ENCODE data around the gene NPEPL1.
"Not testable (repeated sequence)": the region's sequence is repeated elsewhere in the genome, so short reads cannot be mapped to it uniquely, and the experiment has no call there.

The NPEPL1 gene

GRCh38 chr20:58714923-58715351, 22.3 kb downstream of the NPEPL1 start:
- no peak for DNase-seq

GRCh38 chr20:58715391-58715800, 22.8 kb downstream of the NPEPL1 start:
- DNase-seq = no peak

GRCh38 chr20:58715801-58716475, 23.3 kb downstream of the NPEPL1 start:
- no peak for DNase-seq

- no peak for DNase-seq
These were observed 24.1 kb downstream of the NPEPL1 start for GRCh38 chr20:58716476-58717277.

GRCh38 chr20:58717278-58718091, 24.9 kb downstream of the NPEPL1 start:
- DNase-seq = no peak

- DNase-seq = no peak
These were observed 25.5 kb downstream of the NPEPL1 start for GRCh38 chr20:58718121-58718563.

GRCh38 chr20:58718729-58719128, 26.1 kb downstream of the NPEPL1 start:
- no peak for DNase-seq

GRCh38 chr20:58719258-58719657, 26.7 kb downstream of the NPEPL1 start:
- no peak for DNase-seq

GRCh38 chr20:58719971-58720371, 27.4 kb downstream of the NPEPL1 start:
- no peak for DNase-seq

GRCh38 chr20:58720890-58721289, 28.3 kb downstream of the NPEPL1 start:
- no peak for DNase-seq

- no peak for DNase-seq
These were observed 29.6 kb downstream of the NPEPL1 start for GRCh38 chr20:58721951-58722778.

- DNase-seq = no peak
These were observed 30.5 kb downstream of the NPEPL1 start for GRCh38 chr20:58722877-58723627.

- DNase-seq = no peak
These were observed 31.0 kb downstream of the NPEPL1 start for GRCh38 chr20:58723628-58723984.

- DNase-seq = not testable (repeated sequence)
These were observed 33.6 kb downstream of the NPEPL1 start for GRCh38 chr20:58726156-58726555.

- no peak for DNase-seq
These were observed 38.6 kb downstream of the NPEPL1 start for GRCh38 chr20:58731192-58731591.

GRCh38 chr20:58737198-58737597, 44.6 kb downstream of the NPEPL1 start:
- DNase-seq = no peak

- no peak for DNase-seq
These were observed 48.0 kb downstream of the NPEPL1 start for GRCh38 chr20:58740356-58741308.

GRCh38 chr20:58741384-58741783, 48.8 kb downstream of the NPEPL1 start:
- DNase-seq = no peak

- DNase-seq = no peak
These were observed 50.3 kb downstream of the NPEPL1 start for GRCh38 chr20:58742668-58743566.
